ENCODE results near the gene AUTS2.

AUTS2 gene

DNA sequence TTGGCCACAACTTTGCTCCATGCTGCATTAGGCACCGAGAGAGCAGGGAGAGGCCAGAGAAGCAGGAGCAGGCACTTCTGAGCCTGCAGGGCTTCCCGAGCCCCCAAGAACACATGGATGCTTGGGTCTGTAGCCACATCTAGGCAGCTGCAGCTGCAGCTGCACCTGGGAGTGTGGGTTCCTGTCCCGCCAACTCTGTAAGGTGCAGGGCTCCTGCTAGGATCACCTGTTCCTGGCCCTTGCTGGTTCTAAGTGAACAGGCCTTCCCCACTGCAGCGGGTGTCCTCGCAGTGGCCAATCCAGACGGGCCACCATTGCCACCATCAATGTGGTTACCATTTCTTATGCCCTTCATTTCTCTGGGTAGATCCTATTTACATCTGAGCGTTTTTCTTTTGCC lies 330.3 kb downstream of the AUTS2 start:
- Histone ChIP-seq H3K27me3 (ENCODE audit: insufficient read depth, poor library complexity, severe bottlenecking) (no peaks in the 10 kb centered on the region), H3K4me3 (replicated peaks; ENCODE audit: insufficient read depth, low read length) (no peak overlapping the region), H3K27ac (replicated peaks) (no peak overlapping the region)
- no peak for DNase-seq (ENCODE audit: low read depth in 1 of 2, low spot score in 1 of 2)
- TF ChIP-seq, protein P1, sequence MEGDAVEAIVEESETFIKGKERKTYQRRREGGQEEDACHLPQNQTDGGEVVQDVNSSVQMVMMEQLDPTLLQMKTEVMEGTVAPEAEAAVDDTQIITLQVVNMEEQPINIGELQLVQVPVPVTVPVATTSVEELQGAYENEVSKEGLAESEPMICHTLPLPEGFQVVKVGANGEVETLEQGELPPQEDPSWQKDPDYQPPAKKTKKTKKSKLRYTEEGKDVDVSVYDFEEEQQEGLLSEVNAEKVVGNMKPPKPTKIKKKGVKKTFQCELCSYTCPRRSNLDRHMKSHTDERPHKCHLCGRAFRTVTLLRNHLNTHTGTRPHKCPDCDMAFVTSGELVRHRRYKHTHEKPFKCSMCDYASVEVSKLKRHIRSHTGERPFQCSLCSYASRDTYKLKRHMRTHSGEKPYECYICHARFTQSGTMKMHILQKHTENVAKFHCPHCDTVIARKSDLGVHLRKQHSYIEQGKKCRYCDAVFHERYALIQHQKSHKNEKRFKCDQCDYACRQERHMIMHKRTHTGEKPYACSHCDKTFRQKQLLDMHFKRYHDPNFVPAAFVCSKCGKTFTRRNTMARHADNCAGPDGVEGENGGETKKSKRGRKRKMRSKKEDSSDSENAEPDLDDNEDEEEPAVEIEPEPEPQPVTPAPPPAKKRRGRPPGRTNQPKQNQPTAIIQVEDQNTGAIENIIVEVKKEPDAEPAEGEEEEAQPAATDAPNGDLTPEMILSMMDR (IDR thresholded peaks at IDR 0.05; ENCODE audit: insufficient read depth, low read length) = no peak
- TF ChIP-seq SPI1 (IDR thresholded peaks at IDR 0.05; ENCODE audit: borderline replicate concordance, low read depth) (no peak), POLR2AphosphoS5 (IDR thresholded peaks at IDR 0.05; ENCODE audit: low read depth) (no peak), GABPA (IDR thresholded peaks at IDR 0.05; ENCODE audit: low read depth) (no peak), REST (IDR thresholded peaks at IDR 0.05; ENCODE audit: insufficient replicate concordance, low read depth) (no peak)

DNA sequence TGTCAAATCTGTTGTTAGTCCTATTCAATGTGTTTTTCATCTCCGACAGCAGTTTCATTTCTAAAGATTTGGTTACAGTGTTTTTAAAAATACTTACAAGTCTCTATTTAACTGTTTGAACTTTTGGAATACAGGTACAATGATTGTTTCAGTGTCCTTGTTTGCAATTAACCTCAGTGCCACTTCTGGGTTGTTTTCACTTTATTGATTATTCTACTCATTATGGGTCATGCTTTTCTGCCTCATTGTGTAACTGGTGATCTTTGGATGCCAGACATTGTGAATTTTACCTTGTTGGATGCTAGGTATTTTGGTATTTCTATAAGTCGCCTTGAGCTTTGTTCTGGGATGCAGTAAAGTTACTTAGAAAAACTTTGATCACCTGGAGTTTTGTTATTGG lies 331.3 kb downstream of the AUTS2 start:
- TF ChIP-seq, protein P1 (IDR thresholded peaks at IDR 0.05; ENCODE audit: insufficient read depth, low read length) = no peak
- no peak for TF ChIP-seq SPI1 (IDR thresholded peaks at IDR 0.05; ENCODE audit: borderline replicate concordance, low read depth)
- no peak for TF ChIP-seq REST (IDR thresholded peaks at IDR 0.05; ENCODE audit: insufficient replicate concordance, low read depth)
- TF ChIP-seq GABPA (IDR thresholded peaks at IDR 0.05; ENCODE audit: low read depth) = no peak
- TF ChIP-seq POLR2AphosphoS5 (IDR thresholded peaks at IDR 0.05; ENCODE audit: low read depth) = no peak
- DNase-seq (ENCODE audit: low read depth in 1 of 2, low spot score in 1 of 2) = no peak
- H3K27ac ChIP-seq (replicated peaks) = no peak overlapping the region

GRCh38 chr7:69932034-69932628 lies 333.9 kb downstream of the AUTS2 start:
- DNase-seq (ENCODE audit: low read depth in 1 of 2, low spot score in 1 of 2) = peak in 1 of 2 experiments; percentile 7
- TF ChIP-seq REST (IDR thresholded peaks at IDR 0.05; ENCODE audit: insufficient replicate concordance, low read depth) = no peak
- TF ChIP-seq, protein P1 (IDR thresholded peaks at IDR 0.05; ENCODE audit: insufficient read depth, low read length) = no peak
- no peak for TF ChIP-seq SPI1 (IDR thresholded peaks at IDR 0.05; ENCODE audit: borderline replicate concordance, low read depth)
- no peak for TF ChIP-seq POLR2AphosphoS5 (IDR thresholded peaks at IDR 0.05; ENCODE audit: low read depth)
- TF ChIP-seq GABPA (IDR thresholded peaks at IDR 0.05; ENCODE audit: low read depth) = no peak
- Histone ChIP-seq H3K27me3 (ENCODE audit: insufficient read depth, poor library complexity, severe bottlenecking) (no peaks in the 10 kb centered on the region), H3K4me3 (replicated peaks; ENCODE audit: insufficient read depth, low read length) (no peak overlapping the region), H3K27ac (replicated peaks) (no peak overlapping the region)

More for the DNA sequence above, 331.3 kb downstream of the AUTS2 start:
- Histone ChIP-seq H3K27me3 (ENCODE audit: insufficient read depth, poor library complexity, severe bottlenecking) (no peaks in the 10 kb centered on the region), H3K4me3 (replicated peaks; ENCODE audit: insufficient read depth, low read length) (no peak overlapping the region)

Measured in HL-60 (cell line).